Measurements from ENCODE around the gene FGF19.

FGF19 gene, protein sequence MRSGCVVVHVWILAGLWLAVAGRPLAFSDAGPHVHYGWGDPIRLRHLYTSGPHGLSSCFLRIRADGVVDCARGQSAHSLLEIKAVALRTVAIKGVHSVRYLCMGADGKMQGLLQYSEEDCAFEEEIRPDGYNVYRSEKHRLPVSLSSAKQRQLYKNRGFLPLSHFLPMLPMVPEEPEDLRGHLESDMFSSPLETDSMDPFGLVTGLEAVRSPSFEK

DNA sequence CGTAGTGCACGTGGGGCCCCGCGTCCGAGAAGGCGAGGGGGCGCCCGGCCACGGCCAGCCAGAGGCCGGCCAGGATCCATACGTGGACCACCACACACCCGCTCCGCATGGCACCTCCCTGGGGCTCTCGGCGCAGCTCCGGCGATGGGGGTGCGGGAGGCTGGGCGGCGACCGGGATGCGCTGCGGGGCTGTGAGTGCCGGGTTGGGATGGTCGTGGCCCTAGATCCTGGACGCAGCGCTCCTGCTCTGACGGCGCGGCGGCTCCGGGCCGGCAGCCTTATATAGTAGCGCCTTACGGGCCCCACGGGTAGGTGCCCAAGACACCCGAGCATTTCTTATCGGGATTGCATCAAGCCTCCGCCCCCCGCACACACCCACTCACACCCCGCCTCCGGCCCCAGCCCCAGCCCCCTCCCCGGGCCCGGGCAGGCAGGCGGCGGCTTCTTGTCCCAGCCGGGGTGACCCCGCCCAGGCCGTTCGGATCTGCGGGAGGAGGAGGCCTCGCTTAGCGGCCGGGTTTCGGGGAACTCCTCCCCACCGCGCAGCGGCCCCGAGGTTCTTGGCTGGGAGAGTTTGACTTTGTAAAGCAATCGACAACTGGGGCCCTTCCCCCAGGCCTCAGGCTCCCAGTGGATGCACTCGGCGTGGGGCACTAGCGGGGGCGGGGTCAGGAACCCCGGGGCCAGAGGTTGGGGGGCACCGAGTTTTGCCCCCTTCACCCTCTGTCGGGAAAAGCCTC, at the start of gene FGF19:
Gene FGF19, minus strand, starts transcription at position 255 of the 740 bp plus-strand sequence. Its CDS starts 146 bp downstream, at position 109.
- DNase-seq = no peak

DNA sequence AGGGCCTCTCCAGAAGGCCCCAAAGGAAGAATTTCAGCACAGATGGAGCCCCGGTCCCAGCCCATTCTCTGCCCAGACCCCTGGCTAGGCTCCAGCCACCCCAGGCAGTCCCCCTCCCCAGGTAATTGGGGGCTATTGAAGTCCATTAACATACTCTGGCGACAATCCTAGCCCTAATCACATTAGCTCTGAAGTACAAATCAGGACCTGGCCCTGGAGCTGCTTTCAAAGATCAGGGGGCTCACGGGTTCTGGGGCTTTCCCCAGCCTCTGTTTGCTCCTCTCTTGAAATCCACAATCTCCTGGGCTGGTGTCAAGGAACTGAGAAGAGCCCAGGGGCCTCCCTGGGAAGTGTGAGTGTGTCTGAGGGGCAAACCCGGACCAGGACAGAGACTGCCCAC, 49.1 kb upstream of the FGF19 start:
- DNase-seq = no peak

DNA sequence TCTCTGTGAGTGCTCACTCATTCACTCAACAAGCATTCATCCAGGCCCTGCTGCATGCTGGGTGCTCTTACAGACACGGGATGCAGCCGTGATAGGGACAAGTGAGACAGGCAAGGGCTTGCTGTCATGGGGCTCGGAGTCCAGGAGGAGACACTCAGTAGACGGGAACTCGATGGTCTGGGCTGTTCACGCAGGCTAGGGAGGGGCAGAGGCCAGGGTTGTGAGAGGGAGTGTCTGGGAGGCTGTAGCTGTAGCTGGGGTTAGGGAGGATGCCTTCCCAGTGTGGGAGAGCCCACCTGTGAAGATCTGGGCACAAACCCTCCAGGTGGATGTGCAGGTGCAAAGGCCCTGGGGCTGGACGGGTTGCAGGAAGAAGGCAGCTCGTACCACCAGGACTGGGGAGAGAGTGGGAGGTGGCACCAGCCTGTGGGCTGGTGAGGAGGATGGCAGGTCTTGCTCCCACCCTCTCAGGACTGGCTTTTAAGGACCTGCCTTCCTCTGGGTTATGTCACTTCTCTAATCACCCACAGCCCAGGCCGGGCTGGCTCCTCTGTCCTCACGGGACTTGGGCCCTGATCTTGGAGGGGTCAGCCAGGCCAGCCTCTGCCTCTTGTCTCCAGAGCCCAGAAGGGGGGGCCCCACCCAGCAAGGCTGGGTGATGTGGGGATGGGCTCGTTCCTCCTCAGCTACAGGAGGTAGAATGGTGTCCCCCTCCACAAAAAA, 47.2 kb upstream of the FGF19 start:
- no peak for DNase-seq

DNA sequence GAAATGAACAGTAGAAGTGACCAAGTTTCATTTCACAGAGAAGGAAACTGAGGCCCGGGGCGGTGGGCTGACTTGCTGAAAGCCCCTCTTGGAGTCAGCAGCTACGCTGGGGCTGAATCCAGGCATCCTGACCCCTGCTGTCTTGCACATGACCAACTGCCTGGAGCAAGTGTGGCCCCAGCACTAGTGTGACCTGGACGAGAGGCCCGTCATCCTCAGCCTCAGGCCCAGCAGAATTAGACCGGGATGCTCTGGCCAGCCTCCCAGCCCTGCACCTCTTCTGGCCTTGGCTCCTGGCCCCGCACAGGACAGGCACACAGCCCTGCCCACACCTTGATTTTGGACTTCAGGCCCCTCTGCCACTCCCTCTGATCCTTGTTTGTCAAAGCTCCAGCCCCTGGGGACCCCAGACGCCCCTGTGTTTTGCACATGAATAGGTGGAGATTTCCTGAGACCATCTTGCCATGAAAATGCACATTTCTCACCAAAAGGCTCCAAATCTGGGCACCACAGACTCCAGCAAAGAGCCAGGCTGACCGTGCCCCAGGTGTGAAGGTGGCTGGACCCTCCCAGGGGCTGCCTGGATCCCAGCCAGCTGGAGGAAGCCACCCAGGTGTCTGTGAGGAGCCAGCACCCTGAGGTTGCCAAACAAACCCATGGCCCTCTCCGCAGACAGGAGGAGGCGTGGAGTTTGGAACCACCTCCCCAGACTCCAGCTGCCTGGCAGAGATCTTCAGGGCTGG, 46.5 kb upstream of the FGF19 start:
- no peak for DNase-seq

DNA sequence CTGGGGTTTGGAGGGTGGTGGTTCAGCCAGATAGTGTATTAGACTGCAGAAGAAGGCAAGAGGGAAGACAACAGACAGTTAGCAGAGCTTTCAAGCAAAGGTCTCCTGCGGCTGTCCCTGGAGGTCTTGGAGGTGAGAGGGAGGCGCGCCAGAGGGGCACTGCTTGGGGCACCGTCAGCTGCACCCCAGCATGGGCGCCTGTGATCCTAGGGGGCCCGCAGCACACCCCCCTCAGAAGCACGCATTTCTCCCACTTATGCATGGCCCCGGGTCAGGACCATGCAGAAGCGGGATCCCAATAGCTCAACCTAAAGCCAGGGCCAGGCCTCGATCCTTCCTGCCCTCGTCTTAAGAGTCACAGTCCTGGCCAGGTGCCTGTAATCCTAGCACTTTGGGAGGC, 44.8 kb upstream of the FGF19 start:
- DNase-seq = no peak

DNA sequence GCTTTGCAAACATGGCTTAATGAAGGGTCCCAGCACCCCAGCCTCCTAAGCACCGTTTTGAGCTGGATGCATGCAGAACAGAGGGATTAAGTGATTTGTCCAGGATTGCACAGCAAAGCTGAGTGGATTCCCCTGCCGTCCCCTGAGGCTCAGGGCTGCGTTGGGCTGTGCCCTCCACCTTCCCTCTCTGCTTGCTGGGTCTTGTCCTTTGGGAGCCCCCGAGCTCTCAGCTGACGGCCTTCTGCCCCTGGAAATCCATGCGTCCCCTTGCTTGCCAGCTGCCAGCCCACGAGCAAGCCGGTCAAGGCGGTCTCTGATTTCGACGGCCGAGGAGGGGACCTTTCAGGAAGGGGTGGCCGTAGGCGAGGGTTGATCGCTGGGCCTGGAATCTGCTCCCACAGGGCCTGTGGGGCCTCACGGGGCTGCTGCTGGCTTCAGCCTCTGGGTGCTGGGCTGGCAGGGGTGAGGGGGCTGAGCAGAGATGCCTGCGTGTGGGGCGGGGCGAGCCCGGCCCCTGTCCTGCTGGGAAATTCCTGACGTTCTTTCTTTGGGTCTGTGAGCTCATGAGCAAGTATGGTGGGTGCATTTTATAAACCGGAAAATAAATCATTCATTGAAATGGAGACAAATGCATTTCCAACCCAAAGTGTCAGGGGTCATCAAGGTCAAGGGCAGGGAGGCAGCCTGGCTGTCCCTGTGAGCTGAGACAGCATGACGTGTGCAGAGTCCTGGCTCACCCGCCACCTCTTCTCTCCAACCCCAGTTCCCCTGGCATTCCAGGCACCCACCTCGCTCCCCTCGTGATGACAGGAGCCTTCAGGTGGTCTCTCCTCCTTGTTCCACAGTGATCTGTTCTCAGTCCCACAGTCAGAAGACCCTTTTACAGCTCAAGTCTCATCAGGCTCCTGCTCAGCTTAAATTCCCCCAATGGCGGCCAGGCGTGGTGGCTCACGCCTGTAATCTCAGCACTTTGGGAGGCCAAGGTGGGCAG, 43.2 kb upstream of the FGF19 start:
- no peak for DNase-seq

DNA sequence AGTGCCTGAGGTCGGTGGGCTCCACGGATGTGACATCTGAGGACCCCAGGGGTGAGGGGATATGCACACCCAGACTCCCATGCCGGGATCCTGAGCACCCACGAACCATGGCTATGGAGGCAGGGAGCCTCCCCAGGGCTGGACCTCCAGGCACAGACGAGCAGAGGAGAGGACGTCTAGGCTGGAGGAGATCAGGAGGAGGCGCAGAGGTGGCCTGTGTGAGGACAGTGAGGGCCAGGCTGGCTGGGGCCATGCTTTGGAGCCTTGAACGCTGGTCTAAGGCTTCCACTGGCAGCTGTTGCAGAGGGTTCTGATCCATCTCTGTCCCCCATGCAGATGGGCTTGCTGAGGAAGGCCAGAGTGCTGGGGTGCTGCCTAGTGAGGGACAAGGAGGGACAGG, 42.3 kb upstream of the FGF19 start:
- DNase-seq = no peak

DNA sequence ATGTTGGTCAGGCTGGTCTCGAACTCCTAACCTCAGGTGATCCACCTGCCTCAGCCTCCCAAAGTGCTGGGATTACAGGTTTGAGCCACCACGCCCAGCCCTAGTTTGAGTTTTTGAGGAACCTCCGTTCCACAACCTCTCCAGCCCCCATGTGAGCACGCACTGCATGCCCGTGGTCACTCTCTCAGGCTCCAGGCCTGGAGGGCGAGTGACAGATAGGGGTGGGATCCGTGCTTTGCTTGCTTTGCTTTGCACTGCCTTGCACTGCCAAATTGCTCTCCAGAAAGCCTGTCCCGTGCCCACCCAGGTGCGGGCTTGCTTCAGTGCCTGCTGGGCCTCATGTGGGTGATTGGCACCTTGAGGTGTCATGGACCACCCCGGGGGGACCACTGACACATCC, 41.4 kb upstream of the FGF19 start:
- DNase-seq = no peak

DNA sequence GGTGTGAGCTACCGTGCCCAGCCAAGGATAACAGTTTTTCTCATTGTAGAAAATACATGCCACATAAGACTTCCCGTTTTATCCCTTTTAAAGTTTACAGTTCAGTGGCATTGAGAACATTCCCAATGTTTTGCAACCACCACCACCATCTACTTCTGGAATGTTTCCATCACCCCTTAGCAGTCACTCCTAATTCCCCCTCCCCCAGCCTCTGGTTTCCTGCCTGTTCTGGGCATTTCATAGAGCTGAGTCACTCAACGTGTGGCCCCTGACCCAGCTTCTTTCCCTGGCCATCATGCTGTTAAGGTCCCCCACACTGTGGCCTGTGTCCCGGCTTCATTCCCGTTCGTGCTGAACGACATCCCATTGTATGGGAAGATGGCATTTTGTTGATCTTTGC, 40.6 kb upstream of the FGF19 start:
- no peak for DNase-seq

DNA sequence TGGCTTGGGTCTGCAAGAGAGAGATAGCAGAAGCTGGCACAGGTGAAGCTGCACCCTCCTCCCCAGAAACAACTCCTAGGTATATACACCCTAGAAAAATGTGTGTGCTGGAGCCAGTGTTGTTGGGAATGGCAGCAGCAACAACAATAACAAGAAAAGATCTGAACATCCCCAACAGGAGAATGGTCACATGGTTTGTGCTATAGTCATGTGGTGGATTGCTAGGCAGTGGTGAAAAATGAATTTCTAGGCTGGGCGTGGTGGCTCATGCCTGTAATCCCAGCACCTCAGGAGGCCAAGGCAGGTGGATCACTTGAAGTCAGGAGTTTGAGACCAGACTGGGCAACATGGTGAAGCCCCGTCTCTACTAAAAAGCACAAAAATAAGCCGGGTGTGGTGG, 31.0 kb upstream of the FGF19 start:
- DNase-seq = no peak

DNA sequence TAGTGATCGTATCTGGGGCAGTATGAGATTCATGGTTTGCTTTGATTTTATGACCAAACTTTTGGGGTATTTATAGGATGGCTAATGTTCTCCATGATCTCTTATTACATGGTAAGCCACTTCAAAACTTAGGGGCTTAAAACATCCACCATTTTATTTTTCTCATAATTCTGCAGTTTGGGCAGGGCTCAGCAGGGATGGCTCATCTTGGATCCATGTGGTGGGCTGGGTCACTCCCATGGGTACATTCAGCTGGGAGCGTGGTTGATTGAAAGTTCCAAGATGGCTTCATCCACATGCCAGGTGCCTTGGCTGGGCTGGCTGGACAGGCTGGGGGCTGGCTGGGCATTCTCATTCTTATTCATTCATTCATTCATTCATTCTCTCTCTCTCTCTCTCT, 30.5 kb upstream of the FGF19 start:
- DNase-seq = no peak

DNA sequence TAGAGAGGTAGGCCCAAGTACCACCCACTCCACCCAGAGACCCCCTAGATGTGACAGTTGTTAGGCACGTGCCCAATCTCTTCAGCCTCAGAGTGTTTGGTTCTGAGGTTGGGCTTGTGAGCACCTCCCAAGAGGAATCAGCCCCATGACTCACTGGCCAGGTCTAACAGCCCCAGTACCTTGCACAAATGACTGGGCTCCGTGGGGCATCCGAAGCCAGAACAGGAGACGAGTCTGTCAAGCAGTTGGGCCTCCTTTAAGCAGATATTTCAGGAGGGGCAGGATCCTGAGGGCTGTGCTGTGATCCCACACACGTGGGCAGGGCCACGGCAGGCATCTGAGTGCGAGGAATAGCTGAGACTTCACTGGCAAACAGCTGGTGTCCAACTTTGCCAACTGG, 29.1 kb upstream of the FGF19 start:
- no peak for DNase-seq

DNA sequence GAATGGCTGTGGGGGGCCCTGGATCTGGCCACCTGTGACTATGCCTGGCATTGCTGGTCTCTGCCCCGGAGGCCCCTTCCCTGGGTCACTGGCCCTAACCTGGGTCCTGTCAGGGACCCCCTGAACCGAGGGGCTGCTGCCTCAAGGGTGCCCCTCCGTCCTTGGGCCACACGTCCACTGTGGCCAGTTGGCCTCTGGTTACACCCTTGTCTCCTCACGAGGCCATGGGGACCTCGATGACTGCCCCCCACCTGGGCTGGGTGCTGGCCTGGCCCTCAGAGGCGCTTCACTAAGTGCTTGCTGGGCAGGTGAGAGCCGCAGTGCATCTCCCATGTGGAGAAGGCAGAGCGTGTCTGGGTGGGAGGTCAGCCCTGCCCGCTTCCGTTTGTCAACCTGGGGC, 27.3 kb upstream of the FGF19 start:
- DNase-seq = no peak

DNA sequence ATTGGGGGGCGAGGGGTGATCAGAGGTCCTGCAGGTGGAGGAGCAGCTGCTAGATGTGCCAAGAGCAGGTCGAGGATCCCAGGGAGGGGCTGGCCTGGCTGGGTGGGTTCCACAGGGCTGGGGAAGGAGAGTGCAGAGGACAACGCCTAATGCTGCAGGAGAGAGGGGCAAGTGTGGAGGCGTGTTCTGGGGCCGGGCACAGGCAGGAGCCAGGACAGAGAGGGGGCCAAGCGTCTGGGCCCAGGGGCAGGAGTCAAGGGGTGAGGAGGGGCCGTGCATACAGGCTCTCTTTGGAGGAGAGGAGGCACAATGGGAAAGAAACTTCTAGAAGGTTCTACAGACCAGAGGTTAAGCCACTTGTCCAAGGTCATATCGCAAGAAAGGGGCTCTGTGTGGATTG, 26.7 kb upstream of the FGF19 start:
- no peak for DNase-seq

DNA sequence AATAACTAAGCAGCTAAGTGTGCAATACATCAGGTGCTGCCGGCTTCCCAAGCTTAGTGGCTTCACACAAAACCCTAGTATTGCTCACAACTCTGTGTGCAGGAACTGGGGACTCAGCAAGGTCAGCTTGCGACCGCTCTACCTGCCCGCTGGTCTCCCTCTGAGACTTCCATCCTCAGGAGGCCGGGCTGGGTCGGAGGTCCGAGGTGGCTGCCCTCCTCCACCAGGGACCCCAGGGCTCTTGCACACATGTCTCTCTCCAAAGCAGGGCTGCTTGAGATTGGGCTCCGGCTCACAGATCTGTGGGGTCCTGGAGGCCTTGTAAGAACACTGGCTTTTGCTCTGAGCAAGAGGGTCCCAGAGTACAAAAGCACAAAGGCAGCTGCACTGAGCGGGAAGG, 25.4 kb upstream of the FGF19 start:
- DNase-seq = no peak

DNA sequence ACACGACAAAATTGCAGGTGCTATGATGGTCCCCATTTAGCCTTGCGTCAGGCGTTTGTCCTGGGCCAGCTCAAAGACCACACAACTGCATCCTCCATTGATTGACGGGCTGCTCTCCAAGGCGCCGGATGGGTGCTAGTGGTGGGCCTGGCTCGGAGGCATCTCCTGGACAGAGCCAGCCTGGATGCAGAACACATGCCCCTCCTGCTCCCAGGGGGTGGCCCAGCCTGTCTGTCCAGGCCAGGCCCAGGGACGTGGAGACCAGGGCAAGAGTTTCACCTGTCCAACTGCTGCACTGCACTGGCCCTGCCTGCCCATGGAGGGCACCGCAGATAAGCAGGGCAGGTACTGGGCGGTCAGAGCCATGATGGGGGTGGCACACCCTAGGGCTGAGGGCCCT, 23.4 kb upstream of the FGF19 start:
- DNase-seq = no peak

DNA sequence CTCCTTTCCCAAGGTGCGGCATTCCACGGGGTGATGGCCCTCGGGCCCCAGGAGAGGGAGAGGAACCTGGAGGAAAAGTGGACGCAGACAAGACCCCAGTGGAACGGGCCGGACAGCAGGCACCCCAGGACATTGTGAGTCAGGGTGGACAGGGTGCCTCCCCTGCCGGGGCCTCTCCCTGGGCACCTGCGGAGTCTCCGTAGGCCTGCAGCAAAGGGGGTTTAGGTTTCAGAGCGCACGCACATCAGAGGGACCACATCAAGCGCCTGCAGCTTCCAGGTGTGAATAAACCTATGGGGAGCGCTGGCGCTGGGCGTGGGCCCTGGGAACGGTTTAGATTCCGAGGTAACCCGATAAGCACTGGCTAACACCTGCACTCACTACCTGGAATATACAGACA, 22.7 kb upstream of the FGF19 start:
- DNase-seq = no peak

DNA sequence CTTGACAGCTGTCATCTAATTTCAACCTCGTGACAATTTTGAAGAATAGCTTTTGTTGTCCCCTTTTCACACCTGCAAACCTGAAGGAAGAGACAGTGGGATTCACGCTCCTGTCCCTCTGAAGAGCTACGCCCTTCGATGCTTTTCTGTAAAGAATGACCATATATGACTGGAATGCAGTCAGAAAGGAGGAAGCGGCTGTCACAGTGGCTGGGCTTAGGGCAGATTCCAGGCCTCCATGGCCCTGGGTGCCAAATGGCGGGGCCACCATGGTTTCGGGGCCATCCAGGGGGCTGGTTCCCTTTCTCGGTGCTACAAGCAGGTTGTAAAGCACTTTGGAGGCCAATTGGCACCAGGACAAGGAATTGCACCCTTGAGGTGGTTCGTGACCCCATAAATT, 22.2 kb upstream of the FGF19 start:
- no peak for DNase-seq

DNA sequence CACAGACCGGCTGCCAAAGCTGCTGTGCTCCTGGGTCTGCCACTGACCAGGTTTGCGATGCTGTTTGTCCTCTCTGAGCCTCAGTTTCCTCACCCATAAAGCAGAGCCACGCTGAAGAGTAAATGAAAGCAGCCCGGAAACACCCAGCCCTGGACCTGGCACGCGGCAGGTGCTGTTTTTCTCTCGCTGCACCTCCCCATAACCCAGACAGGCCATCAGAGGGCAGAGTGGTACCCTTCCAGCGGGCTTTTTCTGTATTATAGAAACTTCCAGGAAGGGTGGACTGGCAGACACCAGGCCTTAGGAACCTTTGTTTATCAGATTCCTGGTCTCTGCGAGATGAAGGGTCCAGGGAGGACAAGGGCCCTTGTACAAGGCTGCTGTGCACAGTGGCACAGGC, 17.9 kb upstream of the FGF19 start:
- DNase-seq = no peak

DNA sequence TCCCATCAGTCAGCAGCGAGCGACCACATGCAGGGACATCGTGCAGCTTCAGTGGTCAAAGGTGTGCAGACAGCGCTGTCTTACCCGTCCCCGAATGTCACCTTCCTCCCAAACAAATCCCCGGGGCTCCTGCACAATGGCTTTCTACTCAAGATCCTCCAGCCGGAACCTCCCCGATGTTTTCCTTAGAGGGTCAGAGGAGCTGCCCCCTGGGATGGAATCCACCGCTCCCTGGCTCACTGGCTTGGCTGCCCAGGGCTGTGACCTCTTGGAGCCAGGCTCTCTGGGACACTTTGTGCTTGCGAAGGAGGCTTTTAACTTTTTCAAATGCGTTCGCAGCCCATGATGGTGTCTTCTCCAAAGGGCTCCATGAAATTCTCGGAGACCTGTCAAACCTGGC, 17.3 kb upstream of the FGF19 start:
- DNase-seq = no peak

DNA sequence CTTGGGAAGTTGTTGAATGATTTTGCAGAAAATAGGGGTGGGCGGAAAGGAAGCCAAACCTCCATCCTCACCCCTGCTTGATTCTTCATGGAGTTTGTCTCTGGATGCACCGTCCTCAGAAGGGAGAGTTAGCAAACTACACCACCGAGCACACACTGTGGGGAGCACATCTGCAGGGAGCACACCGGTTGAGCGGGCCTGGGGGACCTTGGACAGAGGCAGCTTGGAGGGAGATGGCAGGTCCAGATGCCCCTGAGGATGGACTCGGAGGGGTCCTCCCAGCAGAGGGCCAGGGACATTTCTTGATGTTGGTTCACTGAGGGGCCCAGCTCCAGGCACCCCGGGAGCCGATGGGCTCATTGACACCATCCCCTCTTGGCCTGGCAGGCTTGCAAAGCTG, 15.1 kb upstream of the FGF19 start:
- no peak for DNase-seq

DNA sequence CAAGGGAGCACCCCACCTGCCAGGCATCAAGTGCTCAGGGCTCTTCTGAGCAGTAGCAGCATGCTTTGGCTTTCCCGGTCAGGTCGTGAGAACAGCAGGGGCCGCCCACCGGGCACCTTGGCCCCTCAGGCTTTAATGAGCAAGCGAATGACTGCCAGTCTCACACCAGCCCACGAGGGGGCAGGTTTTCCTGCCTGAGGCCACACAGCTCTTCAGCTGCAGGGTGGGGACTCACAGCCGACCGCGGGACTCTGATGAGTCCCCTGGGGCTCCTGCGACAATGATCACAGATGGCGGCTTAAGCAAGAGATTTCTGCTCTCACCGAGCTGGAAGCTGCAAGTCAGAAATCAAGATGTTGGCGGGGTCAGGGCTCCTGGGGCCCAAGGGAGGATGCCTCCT, 14.3 kb upstream of the FGF19 start:
- DNase-seq = peak; percentile 87
